ENCODE measurements around the gene MED13L. TPM values are rescaled to one million over a fixed set of nuclear protein-coding genes. Genes with fewer than 3 reads are reported as not detected.
A peak's percentile ranks its signal among the peaks of the same experiment; 100 is the strongest.
"Not testable (repeated sequence)": the region's sequence is repeated elsewhere in the genome, so short reads cannot be mapped to it uniquely, and the experiment has no call there.

Gene MED13L
- total RNA-seq, 1 donor from 2014 or later = 39.8 TPM

GRCh38 chr12:116241157-116241759 is 36.2 kb downstream of the MED13L start:
- no peaks in the 10 kb centered on the region for H3K27me3 ChIP-seq (ENCODE audit: control insufficient read depth, insufficient read depth, low read length)
- DNase-seq (ENCODE audit: low read depth) (peak; percentile 84), FAIRE-seq (no peak)
- H3K4me3 ChIP-seq (ENCODE audit: low read depth, low read length) = no peak overlapping the region
- TF ChIP-seq CTCF (IDR thresholded peaks at IDR 0.05; ENCODE audit: insufficient read depth, low read length, severe bottlenecking) = no peak
- H3K36me3 ChIP-seq (ENCODE audit: control insufficient read depth, insufficient read depth, low read length) = no peaks in the 10 kb centered on the region

DNA sequence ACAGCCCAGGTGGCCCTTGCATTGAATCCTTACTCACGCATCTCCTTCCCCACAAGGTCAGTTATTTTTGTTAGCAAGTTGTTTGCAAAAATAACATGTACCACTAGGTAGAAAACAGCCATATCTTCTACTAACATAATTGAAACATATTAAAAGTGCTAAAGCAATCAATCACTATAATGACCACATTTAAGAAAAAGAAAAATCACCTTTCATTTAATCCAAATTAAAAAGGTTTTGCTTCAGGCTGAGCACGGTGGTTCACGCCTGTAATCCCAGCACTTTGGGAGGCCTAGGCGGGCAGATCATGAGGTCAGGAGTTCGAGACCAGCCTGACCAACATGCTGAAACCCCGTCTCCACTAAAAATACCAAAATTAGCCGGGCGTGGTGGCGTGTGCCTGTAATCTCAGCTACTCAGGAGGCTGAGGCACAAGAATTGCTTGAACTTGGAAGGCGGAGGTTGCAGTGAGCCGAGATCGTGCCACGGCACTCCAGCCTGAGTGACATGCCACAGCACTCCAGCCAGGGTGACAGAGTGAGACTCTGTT is 38.8 kb downstream of the MED13L start:
- not testable (repeated sequence) for FAIRE-seq; H3K36me3 ChIP-seq (ENCODE audit: control insufficient read depth, insufficient read depth, low read length); H3K4me3 ChIP-seq (ENCODE audit: low read depth, low read length); H3K27me3 ChIP-seq (ENCODE audit: control insufficient read depth, insufficient read depth, low read length); DNase-seq (ENCODE audit: low read depth)

DNA sequence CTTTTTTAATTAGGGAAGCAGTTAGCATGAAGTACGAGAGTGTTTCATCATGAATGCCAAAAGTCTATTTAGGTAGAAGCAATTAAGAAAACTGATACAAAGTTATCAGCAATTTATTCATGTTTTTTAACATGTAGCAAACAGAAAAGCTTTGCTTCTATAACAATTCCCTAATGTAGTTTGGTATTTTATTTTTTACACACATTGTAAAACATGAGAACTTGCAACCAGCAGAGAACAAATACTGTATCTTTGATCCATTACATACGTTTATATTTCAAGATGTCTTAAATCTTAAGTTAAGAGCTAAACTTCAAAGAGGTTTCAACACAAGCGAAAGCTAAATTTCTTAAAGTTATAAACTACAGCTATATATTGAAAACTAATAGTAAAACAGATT is 39.3 kb downstream of the MED13L start:
- H3K36me3 ChIP-seq (ENCODE audit: control insufficient read depth, insufficient read depth, low read length) = no peaks in the 10 kb centered on the region
- DNase-seq (ENCODE audit: low read depth) (no peak), FAIRE-seq (no peak)
- H3K4me3 ChIP-seq (ENCODE audit: low read depth, low read length) = no peak overlapping the region
- H3K27me3 ChIP-seq (ENCODE audit: control insufficient read depth, insufficient read depth, low read length) = no peaks in the 10 kb centered on the region
- TF ChIP-seq CTCF (IDR thresholded peaks at IDR 0.05; ENCODE audit: insufficient read depth, low read length, severe bottlenecking) = no peak

- no peak for TF ChIP-seq CTCF (IDR thresholded peaks at IDR 0.05; ENCODE audit: insufficient read depth, low read length, severe bottlenecking)
- H3K4me3 ChIP-seq (ENCODE audit: low read depth, low read length) = no peak overlapping the region
- FAIRE-seq (no peak), DNase-seq (ENCODE audit: low read depth) (no peak)
- H3K27me3 ChIP-seq (ENCODE audit: control insufficient read depth, insufficient read depth, low read length) = no peaks in the 10 kb centered on the region
- H3K36me3 ChIP-seq (ENCODE audit: control insufficient read depth, insufficient read depth, low read length) = no peaks in the 10 kb centered on the region
Measured at GRCh38 chr12:116236976-116237375, 40.5 kb downstream of the MED13L start.

- DNase-seq (ENCODE audit: low read depth) = peak; percentile 50
- TF ChIP-seq CTCF (IDR thresholded peaks at IDR 0.05; ENCODE audit: insufficient read depth, low read length, severe bottlenecking) = peak; percentile 62
- Histone ChIP-seq H3K27me3 (ENCODE audit: control insufficient read depth, insufficient read depth, low read length) (no peaks in the 10 kb centered on the region), H3K4me3 (ENCODE audit: low read depth, low read length) (no peak overlapping the region), H3K36me3 (ENCODE audit: control insufficient read depth, insufficient read depth, low read length) (no peaks in the 10 kb centered on the region)
- no peak for FAIRE-seq
Measured at GRCh38 chr12:116236148-116236731, 41.3 kb downstream of the MED13L start.

DNA sequence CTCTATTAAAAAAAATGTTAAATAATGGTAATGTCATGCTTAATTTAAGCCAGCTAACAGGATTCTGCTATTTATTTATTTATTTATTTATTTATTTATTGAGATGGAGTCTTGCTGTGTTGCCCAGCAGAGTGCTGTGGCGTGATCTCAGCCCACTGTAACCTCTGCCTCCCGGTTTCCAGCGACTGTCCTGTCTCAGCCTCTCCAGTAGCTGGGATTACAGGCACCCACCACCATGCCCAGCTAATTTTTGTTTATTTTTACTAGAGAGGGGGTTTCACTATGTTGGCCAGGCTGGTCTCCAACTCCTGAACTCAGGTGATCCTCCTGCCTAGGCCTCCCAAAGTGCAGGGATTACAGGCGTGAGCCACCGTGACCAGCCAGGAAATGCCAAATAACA is 43.3 kb downstream of the MED13L start:
- H3K36me3 ChIP-seq (ENCODE audit: control insufficient read depth, insufficient read depth, low read length); H3K27me3 ChIP-seq (ENCODE audit: control insufficient read depth, insufficient read depth, low read length); H3K4me3 ChIP-seq (ENCODE audit: low read depth, low read length); DNase-seq (ENCODE audit: low read depth); FAIRE-seq: not testable (repeated sequence)

- TF ChIP-seq CTCF (IDR thresholded peaks at IDR 0.05; ENCODE audit: insufficient read depth, low read length, severe bottlenecking) = no peak
- Histone ChIP-seq H3K27me3 (ENCODE audit: control insufficient read depth, insufficient read depth, low read length) (no peaks in the 10 kb centered on the region), H3K4me3 (ENCODE audit: low read depth, low read length) (no peak overlapping the region), H3K36me3 (ENCODE audit: control insufficient read depth, insufficient read depth, low read length) (no peaks in the 10 kb centered on the region)
- FAIRE-seq (no peak), DNase-seq (ENCODE audit: low read depth) (no peak)
Measured at GRCh38 chr12:116233669-116234068, 43.8 kb downstream of the MED13L start.

All from bronchial epithelial cell (primary cell).